NB4 (cell line): ENCODE results near the gene TRMT61A.
A peak's percentile ranks its signal among the peaks of the same experiment; 100 is the strongest.

Source experiments
- DNase-seq: peaks from one replicate; pipeline ENCODE4 v3.0.0; 2010; ENCODE audit warnings: low read depth
- H3K4me3 ChIP-seq: one replicate; pipeline ENCODE4 v1.5.1; 2011; ENCODE audit warnings: mild to moderate bottlenecking, low read depth, low read length, moderate library complexity
- CTCF ChIP-seq: IDR thresholded peaks from one replicate; pipeline ENCODE4 v1.5.1; 2012; ENCODE audit warnings: low read depth, low read length
- MAX ChIP-seq: IDR thresholded peaks from 2 replicates; pipeline ENCODE4 v1.6.1; 2011; ENCODE audit warnings: low read depth, low read length
- MYC ChIP-seq: IDR thresholded peaks from 2 replicates; pipeline ENCODE4 v1.6.1; 2011; ENCODE audit warnings: low read depth, low read length
- POLR2A ChIP-seq: IDR thresholded peaks from 2 replicates; pipeline ENCODE4 v1.6.1; 2011; ENCODE audit warnings: mild to moderate bottlenecking; ENCODE audit not compliant: insufficient read length; ENCODE audit errors: extremely low read depth

The TRMT61A gene

GRCh38 chr14:103520269-103520656 is 8.7 kb upstream of the TRMT61A start:
- no peak overlapping the region for H3K4me3 ChIP-seq
- no peak for DNase-seq
- no peak for TF ChIP-seq MAX
- no peak for TF ChIP-seq CTCF
- no peak for TF ChIP-seq POLR2A
- no peak for TF ChIP-seq MYC

- no peak for TF ChIP-seq POLR2A
- TF ChIP-seq MYC: peak; percentile 73
- peak; percentile 80 for TF ChIP-seq MAX
- peak; percentile 46 for TF ChIP-seq CTCF
- H3K4me3 ChIP-seq: no peak overlapping the region
- DNase-seq: peak; percentile 90
Measured at GRCh38 chr14:103520657-103521437, 8.1 kb upstream of the TRMT61A start.

- peak; percentile 42 for DNase-seq
- no peak for TF ChIP-seq MYC
- no peak for TF ChIP-seq CTCF
- no peak for TF ChIP-seq POLR2A
- TF ChIP-seq MAX: no peak
- H3K4me3 ChIP-seq: no peak overlapping the region
Measured at GRCh38 chr14:103521438-103521950, 7.5 kb upstream of the TRMT61A start.

- H3K4me3 ChIP-seq: no peak overlapping the region
- TF ChIP-seq MYC (no peak), POLR2A (no peak), CTCF (no peak), MAX (no peak)
- DNase-seq: no peak
Measured at GRCh38 chr14:103521951-103522563, 6.9 kb upstream of the TRMT61A start.

- TF ChIP-seq MYC (no peak), POLR2A (no peak), CTCF (no peak), MAX (no peak)
- DNase-seq: no peak
- H3K4me3 ChIP-seq: no peak within 1 kb of the TSS
Measured at GRCh38 chr14:103522649-103523574, 6.1 kb upstream of the TRMT61A start, which contains the start of gene CKB. TSS of gene CKB (minus strand) at chr14:103522830. CDS start at chr14:103522493, 337 bp downstream.
